ENCODE results near the gene ADSL. TPM values are rescaled to one million over a fixed set of nuclear protein-coding genes. Genes with fewer than 3 reads are reported as not detected.

ADSL gene
- total RNA-seq, 3 donors from 2014 or later (not counting 1 experiment from before 2014, with no cell fraction given): 31.3 to 49.8 (median 41.2) TPM

- no peak overlapping the region for H3K4me3 ChIP-seq (ENCODE audit: low read length)
- H3K4me1 ChIP-seq (ENCODE audit: control insufficient read depth, insufficient read depth, low read length): peaks cover 13% of the 10 kb centered on the region
- no peaks in the 10 kb centered on the region for H3K9me3 ChIP-seq (ENCODE audit: control insufficient read depth, insufficient read depth, low read length)
- Mint-ChIP-seq H3K4me1 (peaks cover 5 to 19% of the 10 kb centered on the region in 2 donors), H3K4me3 (no peak overlapping the region), H3K27me3 (ENCODE audit: low read depth in 2 of 2) (no peaks in the 10 kb centered on the region), H3K27ac (no peak overlapping the region), H3K36me3 (no peaks in the 10 kb centered on the region), H3K9me3 (no peaks in the 10 kb centered on the region)
- H3K36me3 ChIP-seq (ENCODE audit: control insufficient read depth, insufficient read depth, low read length): peaks cover 66% of the 10 kb centered on the region
- ATAC-seq (no peak), DNase-seq (no peak)
- H3K27me3 ChIP-seq (ENCODE audit: control insufficient read depth, insufficient read depth, low read length): no peaks in the 10 kb centered on the region
- intact Hi-C loops (cut with micrococcal nuclease): no loop called here
- no peak for TF ChIP-seq CTCF (IDR thresholded peaks at IDR 0.05)
- WGBS (ENCODE audit: insufficient coverage): 90% methylated on average over 8 of the region's 8 CpGs
- H3K27ac ChIP-seq (ENCODE audit: low read length): no peak overlapping the region
Observed at GRCh38 chr22:40410272-40410671, 64.0 kb downstream of the ADSL start.

GRCh38 chr22:40410731-40411505 is 64.6 kb downstream of the ADSL start:
- H3K27ac ChIP-seq (ENCODE audit: low read length): no peak overlapping the region
- no peaks in the 10 kb centered on the region for H3K27me3 Mint-ChIP-seq (ENCODE audit: low read depth in 2 of 2)
- no peaks in the 10 kb centered on the region for H3K36me3 Mint-ChIP-seq

GRCh38 chr22:40411506-40411861 is 65.2 kb downstream of the ADSL start:
- Mint-ChIP-seq H3K36me3 (no peaks in the 10 kb centered on the region), H3K27me3 (ENCODE audit: low read depth in 2 of 2) (no peaks in the 10 kb centered on the region), H3K9me3 (no peaks in the 10 kb centered on the region), H3K4me1 (peaks cover 17 to 31% of the 10 kb centered on the region in 2 donors), H3K27ac (peak overlapping the region; percentile 2 to 47), H3K4me3 (no peak overlapping the region)
- no peak overlapping the region for H3K27ac ChIP-seq (ENCODE audit: low read length)
- H3K36me3 ChIP-seq (ENCODE audit: control insufficient read depth, insufficient read depth, low read length): peaks cover 58% of the 10 kb centered on the region
- WGBS (ENCODE audit: insufficient coverage): 89% methylated on average over 7 of the region's 7 CpGs
- no peak for TF ChIP-seq CTCF (IDR thresholded peaks at IDR 0.05)
- ATAC-seq (no peak), DNase-seq (no peak)
- no peak overlapping the region for H3K4me3 ChIP-seq (ENCODE audit: low read length)
- H3K4me1 ChIP-seq (ENCODE audit: control insufficient read depth, insufficient read depth, low read length): peaks cover 26% of the 10 kb centered on the region
- H3K27me3 ChIP-seq (ENCODE audit: control insufficient read depth, insufficient read depth, low read length): no peaks in the 10 kb centered on the region
- H3K9me3 ChIP-seq (ENCODE audit: control insufficient read depth, insufficient read depth, low read length): no peaks in the 10 kb centered on the region
- intact Hi-C loops (cut with micrococcal nuclease): no loop called here

More at GRCh38 chr22:40410731-40411505, 64.6 kb downstream of the ADSL start:
- Mint-ChIP-seq H3K9me3 (no peaks in the 10 kb centered on the region), H3K4me1 (peaks cover 11 to 25% of the 10 kb centered on the region in 2 donors), H3K27ac (peak overlapping the region in 1 of 2 donors; percentile 47), H3K4me3 (no peak overlapping the region)
- Histone ChIP-seq H3K4me1 (ENCODE audit: control insufficient read depth, insufficient read depth, low read length) (peaks cover 20% of the 10 kb centered on the region), H3K4me3 (ENCODE audit: low read length) (no peak overlapping the region), H3K27me3 (ENCODE audit: control insufficient read depth, insufficient read depth, low read length) (no peaks in the 10 kb centered on the region), H3K36me3 (ENCODE audit: control insufficient read depth, insufficient read depth, low read length) (peaks cover 59% of the 10 kb centered on the region), H3K9me3 (ENCODE audit: control insufficient read depth, insufficient read depth, low read length) (no peaks in the 10 kb centered on the region)
- intact Hi-C loops (cut with micrococcal nuclease): no loop called here
- WGBS (ENCODE audit: insufficient coverage): 95% methylated on average over 11 of the region's 13 CpGs
- DNase-seq (no peak), ATAC-seq (no peak)
- TF ChIP-seq CTCF (IDR thresholded peaks at IDR 0.05): no peak

GRCh38 chr22:40412441-40412840 is 66.1 kb downstream of the ADSL start:
- Histone ChIP-seq H3K27ac (ENCODE audit: low read length) (no peak overlapping the region), H3K4me3 (ENCODE audit: low read length) (no peak overlapping the region), H3K36me3 (ENCODE audit: control insufficient read depth, insufficient read depth, low read length) (peaks cover 54% of the 10 kb centered on the region), H3K4me1 (ENCODE audit: control insufficient read depth, insufficient read depth, low read length) (peaks cover 33% of the 10 kb centered on the region), H3K27me3 (ENCODE audit: control insufficient read depth, insufficient read depth, low read length) (no peaks in the 10 kb centered on the region), H3K9me3 (ENCODE audit: control insufficient read depth, insufficient read depth, low read length) (no peaks in the 10 kb centered on the region)
- ATAC-seq (no peak), DNase-seq (no peak)
- Mint-ChIP-seq H3K27ac (peak overlapping the region in 1 of 2 donors; percentile 2), H3K4me1 (peaks cover 20 to 34% of the 10 kb centered on the region in 2 donors), H3K36me3 (no peaks in the 10 kb centered on the region), H3K27me3 (ENCODE audit: low read depth in 2 of 2) (no peaks in the 10 kb centered on the region), H3K9me3 (no peaks in the 10 kb centered on the region), H3K4me3 (no peak overlapping the region)
- intact Hi-C loops (cut with micrococcal nuclease): no loop called here
- WGBS (ENCODE audit: insufficient coverage): 42% methylated on average over 2 of the region's 2 CpGs
- TF ChIP-seq CTCF (IDR thresholded peaks at IDR 0.05): no peak
